CD4-positive, alpha-beta T cell treated with Interleukin-17A for 1 hour (primary cell): ENCODE data around the gene CHD5.

Experiments used
- DNase-seq: peaks from one replicate; pipeline ENCODE4 v3.0.0-alpha.2; 2020

The CHD5 gene

GRCh38 chr1:6052543-6053205, 127.4 kb downstream of the CHD5 start:
- peak; percentile 37 for DNase-seq
